MV-4-11 (cell line): ENCODE data around the gene SH3RF2.
A peak's percentile ranks its signal among the peaks of the same experiment; 100 is the strongest.

Experiments used
- DNase-seq: peaks from one replicate; lab custom pipeline; 2025; lab: John Stamatoyannopoulos, UW

Gene SH3RF2

GRCh38 chr5:145921211-145921610 lies 15.2 kb upstream of the SH3RF2 start:
- no peak for DNase-seq

GRCh38 chr5:145922059-145922458 lies 14.3 kb upstream of the SH3RF2 start:
- no peak for DNase-seq

DNA sequence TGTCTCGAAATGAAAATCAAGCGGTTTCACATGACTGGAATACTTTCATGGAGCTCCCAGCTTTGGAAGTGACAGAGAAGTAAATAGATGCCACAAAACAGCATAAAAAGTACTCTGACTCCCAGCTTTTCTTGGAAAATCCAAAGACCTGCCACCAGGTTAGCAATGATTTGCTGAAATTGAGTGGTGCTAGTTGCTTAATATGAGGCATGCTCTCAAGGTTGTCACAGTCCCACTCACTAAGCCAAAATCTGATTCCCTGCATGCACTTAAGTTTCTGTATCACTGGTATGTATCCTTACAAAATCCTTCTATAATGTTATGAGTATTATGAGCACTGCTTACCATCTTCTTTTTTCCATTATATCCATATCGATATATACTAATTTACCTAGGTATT lies 13.0 kb upstream of the SH3RF2 start:
- DNase-seq, result no peak

- no peak for DNase-seq
These were observed 11.5 kb upstream of the SH3RF2 start for GRCh38 chr5:145924849-145925248.

DNA sequence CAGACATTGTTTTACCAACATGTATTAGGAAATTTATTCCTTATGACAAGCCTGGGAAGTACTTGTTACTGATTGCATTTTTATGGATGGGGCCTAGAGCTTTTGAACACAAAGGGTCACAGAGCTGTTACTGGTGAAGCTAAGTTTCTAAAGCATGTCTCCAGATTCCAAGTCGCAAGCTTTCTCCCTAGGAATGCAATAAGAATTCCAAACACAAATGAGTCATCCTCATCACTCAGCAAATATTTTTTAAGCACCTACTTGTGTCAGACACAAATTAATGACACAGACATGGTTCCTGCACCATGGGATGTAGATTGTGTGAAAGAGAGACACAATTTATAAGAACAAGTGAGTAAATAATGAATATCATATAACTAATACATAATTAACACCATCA lies 11.0 kb upstream of the SH3RF2 start:
- no peak for DNase-seq

- no peak for DNase-seq
These were observed 10.6 kb upstream of the SH3RF2 start for GRCh38 chr5:145925803-145926202.

- no peak for DNase-seq
These were observed 4.7 kb upstream of the SH3RF2 start for GRCh38 chr5:145931718-145932117.

DNA sequence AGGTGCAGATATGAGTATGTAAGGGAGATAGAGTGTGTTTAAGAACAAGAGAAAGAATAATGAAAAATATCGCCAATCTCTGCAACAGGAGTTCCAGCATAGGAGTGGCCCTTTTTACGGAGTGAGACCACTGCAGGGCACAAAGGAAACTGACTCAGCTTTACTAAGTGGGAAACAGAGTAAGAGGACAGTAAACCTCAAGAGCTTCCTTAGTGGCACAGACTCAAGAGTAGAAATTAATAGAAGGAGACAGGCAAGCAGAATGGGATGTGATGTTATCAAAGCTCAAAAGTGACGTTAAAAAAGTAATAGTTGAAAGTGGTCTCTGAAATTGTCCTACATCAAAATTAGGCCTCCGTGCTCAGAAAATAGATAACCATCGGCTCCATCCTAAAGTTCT lies 2.1 kb upstream of the SH3RF2 start:
- DNase-seq, result no peak

DNA sequence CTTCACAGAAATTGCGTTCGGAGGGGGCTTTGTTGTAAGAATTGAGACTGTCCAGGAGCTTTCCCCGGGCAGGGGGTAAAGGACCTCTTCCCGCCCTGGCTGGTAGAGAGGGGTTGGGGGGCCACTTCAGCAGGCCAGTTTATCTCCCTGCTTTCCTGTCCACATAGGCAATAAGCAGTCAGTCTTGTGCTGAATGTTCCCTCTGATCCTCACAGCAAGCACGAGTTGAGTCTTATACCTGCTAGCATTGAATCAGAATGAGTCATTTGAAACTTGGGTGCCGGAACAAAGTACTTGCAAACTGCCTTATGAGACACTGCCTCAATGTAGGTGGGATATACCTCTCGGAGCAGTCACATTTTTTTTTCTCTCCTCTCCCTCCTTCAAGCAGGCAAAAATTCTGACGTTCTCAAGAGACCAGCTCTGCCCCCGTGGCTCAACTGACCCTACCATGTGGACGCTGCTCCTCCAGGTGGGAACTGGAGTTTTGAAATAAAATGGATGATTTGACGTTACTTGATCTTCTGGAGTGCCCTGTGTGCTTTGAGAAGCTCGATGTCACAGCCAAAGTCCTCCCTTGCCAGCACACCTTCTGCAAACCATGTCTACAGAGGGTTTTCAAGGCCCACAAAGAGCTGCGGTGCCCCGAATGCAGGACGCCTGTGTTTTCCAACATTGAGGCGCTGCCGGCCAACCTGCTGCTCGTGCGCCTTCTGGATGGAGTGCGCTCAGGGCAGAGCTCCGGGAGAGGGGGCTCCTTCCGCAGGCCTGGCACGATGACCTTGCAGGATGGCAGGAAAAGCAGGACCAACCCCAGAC lies 1.3 kb downstream of the SH3RF2 start:
- no peak for DNase-seq

GRCh38 chr5:145938776-145939539 lies 2.6 kb downstream of the SH3RF2 start:
- no peak for DNase-seq

DNA sequence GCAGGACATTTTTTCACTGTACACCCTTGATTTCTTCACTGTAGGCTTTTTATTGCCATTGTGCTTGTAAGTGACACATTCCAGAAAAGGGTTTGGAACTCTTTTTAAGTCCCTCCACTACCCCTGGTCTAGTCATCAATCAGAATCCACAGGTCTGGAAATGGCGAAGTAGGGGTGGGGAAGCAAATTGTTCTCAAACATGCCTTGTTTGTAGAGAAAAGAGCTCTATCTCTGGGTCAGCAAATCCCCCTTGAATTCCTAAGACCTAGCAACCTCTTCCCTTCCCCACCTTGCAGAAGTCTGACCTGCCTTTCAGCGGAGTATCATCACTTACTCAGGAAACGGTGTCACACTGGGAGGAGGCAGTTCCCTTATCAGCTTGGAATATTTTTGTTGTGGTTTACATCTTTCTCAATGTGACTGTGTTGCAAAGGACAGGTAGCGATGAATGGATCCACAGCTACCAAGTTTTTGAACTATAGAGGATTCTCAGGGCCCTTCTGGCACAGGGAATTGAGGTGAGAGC lies 3.2 kb downstream of the SH3RF2 start:
- no peak for DNase-seq

- no peak for DNase-seq
These were observed 4.7 kb downstream of the SH3RF2 start for GRCh38 chr5:145941096-145941447.

DNA sequence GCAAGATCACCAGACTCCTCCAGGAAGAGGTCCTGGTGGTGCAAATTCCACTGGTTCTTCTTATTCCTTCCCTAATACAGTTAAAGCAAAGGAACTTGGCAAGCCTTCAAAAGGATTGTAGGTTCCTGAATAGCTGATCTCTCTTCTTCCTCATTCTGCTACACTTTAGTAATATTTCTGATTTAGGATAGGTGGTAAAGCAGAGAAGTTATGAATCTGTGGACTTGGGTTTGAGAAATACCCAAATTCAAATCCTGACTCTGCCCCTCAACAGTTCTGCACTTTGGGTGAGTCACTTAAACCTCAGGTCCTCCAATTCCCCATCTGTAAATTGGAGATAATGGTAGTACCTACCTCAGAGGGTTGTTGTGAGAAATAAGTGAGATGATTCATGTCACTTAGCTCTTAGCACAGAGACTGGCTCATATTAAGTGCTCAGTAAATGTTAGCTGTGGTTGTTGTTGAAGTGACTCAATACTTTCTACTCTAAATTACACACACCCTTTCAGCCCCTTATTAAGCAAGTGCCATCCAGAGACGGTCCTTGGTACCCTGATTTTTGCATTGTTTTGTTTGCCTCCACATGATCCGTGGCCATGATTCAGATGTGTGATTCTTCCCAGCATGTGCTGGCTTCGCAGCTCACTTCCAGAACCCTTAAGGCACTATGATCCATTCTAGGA lies 5.2 kb downstream of the SH3RF2 start:
- DNase-seq, result peak; percentile 5

- DNase-seq, result no peak
These were observed 5.8 kb downstream of the SH3RF2 start for GRCh38 chr5:145942201-145942600.

DNA sequence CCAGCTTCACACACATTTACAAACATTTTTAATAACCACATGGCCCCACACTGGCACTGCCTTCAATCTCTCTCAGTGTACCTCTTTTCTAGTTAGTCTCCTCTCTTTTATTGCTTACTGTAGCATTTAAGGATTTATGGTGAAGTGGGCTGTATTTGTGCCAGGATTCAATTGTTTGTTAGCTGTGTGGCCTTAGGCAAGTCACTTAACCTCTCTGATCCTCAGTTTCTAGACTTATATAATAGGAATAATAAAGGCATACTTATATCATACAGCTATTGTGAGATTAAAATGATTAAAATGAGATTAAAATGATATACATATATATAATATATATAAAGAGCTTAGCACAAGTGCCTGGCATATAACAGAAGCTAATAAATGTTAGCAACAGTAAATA lies 6.4 kb downstream of the SH3RF2 start:
- DNase-seq, result no peak

- DNase-seq, result peak; percentile 39
These were observed 7.3 kb downstream of the SH3RF2 start for GRCh38 chr5:145943674-145944121.

DNA sequence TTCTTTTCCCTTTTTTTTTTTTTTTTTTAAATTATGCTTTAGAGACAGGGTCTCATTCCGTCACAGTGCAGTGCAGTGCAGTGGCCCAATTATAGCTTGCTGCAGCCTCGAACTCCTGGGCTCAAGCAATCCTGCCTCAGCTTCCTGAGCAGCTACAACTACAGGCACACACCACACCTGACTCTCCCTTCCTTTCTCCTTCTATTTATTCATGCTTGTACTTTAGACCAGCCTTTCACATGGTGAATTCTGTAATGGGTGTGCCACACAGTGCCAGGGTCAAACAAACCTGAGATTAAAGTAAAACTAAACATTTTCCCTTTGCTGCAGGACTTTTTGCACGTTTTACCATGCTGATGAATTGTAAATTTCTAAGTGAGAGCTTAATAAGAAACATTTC lies 8.0 kb downstream of the SH3RF2 start:
- DNase-seq, result no peak

GRCh38 chr5:145945620-145946111 lies 9.3 kb downstream of the SH3RF2 start:
- DNase-seq, result no peak

GRCh38 chr5:145946112-145946861 lies 9.9 kb downstream of the SH3RF2 start:
- DNase-seq, result peak; percentile 91

DNA sequence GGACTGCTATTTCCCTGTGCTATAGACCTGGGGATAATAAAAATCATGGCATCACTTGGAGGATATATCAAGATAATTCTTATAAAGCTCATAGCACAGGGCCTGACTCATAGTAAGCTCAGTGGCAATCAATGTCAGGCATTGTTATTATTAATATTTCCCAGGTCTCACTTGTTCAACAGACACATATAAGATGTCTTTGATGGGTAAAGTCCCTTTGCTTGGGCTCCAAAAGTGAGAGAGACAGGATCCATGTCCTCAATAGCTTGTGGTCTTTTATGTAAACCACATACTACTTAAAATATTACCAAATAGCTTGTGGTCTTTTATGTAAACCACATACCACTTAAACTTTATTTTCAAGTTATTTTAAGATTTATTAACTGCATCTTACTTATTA lies 11.2 kb downstream of the SH3RF2 start:
- DNase-seq, result peak; percentile 52

DNA sequence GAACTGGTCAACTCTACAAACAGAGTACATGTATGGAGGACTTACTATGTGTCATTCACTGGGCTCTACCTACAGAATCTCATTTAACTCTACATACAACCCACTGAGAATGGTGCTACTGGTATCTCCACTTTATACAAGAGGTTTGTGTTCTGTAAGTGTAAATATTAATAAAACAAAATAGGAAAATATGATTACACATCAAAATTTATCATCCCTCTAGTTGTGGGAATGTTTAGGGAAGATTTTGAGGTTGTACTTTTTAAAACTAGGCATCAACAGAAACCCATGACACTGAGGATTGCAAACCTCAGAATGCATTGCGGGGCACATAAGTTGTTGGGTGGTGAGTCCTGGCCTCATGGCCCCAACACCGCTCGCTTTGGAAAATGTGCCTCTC lies 11.7 kb downstream of the SH3RF2 start:
- no peak for DNase-seq

DNA sequence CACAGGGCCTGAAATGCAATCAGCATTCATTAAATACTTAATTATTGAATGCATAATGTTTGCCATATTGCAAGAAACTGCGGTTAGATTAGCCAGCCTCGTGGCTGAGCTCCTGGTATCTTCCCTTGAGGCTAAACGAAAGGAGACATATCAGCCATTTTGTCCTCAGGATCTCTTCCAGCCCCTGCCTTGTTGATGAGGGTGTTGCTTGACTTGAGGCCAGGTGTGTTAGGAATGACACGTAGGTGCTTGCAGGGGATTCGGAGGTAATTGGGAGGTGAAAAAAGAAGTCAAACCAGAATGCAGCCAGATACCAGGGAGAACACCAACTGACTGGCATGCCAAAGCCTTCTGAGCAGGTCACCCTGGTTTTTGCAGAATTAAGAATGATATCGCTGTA lies 12.5 kb downstream of the SH3RF2 start:
- DNase-seq, result no peak
